HFFc6 (cell line): Measurements from ENCODE around the gene TMEM258. TPM values are rescaled to one million over a fixed set of nuclear protein-coding genes. Genes with fewer than 3 reads are reported as not detected.

ENCODE experiments used
- DNase-seq: peaks from one replicate; pipeline ENCODE4 v3.0.0-alpha.2; 2018
- H3K27ac Mint-ChIP-seq: 2 replicates; pipeline ENCODE4 v1.8.0; 2020; ENCODE audit warnings: mild to moderate bottlenecking, mixed read lengths
- H3K27me3 Mint-ChIP-seq: 2 replicates; pipeline ENCODE4 v1.8.0; 2021; ENCODE audit warnings: mild to moderate bottlenecking, moderate library complexity, mixed read lengths; ENCODE audit not compliant: insufficient read depth
- H3K36me3 Mint-ChIP-seq: 2 replicates; pipeline ENCODE4 v1.8.0; 2021; ENCODE audit warnings: low read depth, mixed read lengths
- H3K4me1 Mint-ChIP-seq: 2 replicates; pipeline ENCODE4 v1.8.0; 2020; ENCODE audit warnings: low read depth, mixed read lengths
- H3K4me3 Mint-ChIP-seq: 2 replicates; pipeline ENCODE4 v1.8.0; 2020; ENCODE audit warnings: mild to moderate bottlenecking, moderate library complexity, mixed read lengths
- H3K9me3 Mint-ChIP-seq: 2 replicates; pipeline ENCODE4 v1.8.0; 2020; ENCODE audit warnings: mild to moderate bottlenecking, mixed read lengths
- CTCF ChIP-seq: fragments of 200-600 bp; sonication (generic); IDR thresholded peaks from 2 replicates; pipeline ENCODE4 v1.5.0; 2021; ENCODE audit warnings: antibody characterized with exemption, mild to moderate bottlenecking
- total RNA-seq, 6 experiments: library from RNA; stranded (reverse); fragmentation: NEBNext Ultra II Directional; extraction: Animal tissue kit (Norgen Biotek cat#: 25700); gene quantifications; 2 replicates in 1 of 6; 3 replicates in 5 of 6; pipeline ENCODE4 v1.2.3, GENCODE V29; 2021

Gene TMEM258
- total RNA-seq, 6 experiments from 2014 or later, result 134 to 173 (median 145) TPM

DNA sequence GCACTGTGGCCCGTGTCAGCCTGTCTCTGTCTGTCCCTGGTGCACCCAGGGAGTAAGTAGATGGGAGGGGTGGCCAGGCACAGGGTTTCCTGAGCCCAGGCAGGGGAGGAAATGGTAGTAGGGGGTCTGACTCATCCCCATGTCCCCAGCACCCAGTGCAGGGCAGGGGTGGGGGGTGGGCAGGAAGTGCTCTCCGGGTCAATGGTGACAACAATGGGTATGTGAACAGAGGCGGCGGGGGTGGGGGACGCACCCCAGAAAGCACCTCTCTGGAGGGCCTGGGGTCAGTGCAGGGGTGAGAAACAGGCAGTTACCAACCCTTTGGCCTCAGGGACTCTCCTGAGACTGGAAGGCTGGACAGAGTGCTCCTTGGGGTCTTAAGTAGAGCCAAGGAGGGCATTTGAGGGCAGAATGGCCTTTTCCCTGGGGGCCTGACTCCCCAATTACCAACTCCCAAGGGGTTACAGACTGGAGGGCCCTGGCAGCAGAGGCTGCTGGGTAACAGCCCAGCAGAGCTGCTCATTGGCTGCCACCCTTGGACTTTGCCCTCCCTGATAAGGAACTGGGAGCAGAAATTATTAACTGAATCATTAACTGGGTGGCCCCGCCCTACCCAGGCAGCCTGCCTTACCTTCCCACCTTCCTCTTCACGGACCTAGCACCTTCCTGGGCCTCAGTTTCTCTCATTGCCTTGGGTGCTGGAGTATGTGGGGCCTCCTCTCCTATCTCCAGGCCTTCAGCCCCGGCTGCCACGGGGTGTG is 35.8 kb downstream of the TMEM258 start:
- Mint-ChIP-seq H3K36me3 (no peaks in the 10 kb centered on the region), H3K4me3 (no peak overlapping the region), H3K27me3 (peaks cover 9% of the 10 kb centered on the region), H3K9me3 (no peaks in the 10 kb centered on the region), H3K27ac (peak overlapping the region; percentile 29; the same call in 1 of the 2 replicates), H3K4me1 (peaks cover 13% of the 10 kb centered on the region)
- no peak for TF ChIP-seq CTCF
- DNase-seq, result no peak

- Mint-ChIP-seq H3K27me3 (peaks cover 9% of the 10 kb centered on the region), H3K27ac (no peak overlapping the region), H3K9me3 (no peaks in the 10 kb centered on the region), H3K36me3 (no peaks in the 10 kb centered on the region), H3K4me1 (peaks cover 13% of the 10 kb centered on the region), H3K4me3 (no peak overlapping the region)
- DNase-seq, result no peak
- no peak for TF ChIP-seq CTCF
Observed at GRCh38 chr11:61756147-61756451, 36.3 kb downstream of the TMEM258 start.

DNA sequence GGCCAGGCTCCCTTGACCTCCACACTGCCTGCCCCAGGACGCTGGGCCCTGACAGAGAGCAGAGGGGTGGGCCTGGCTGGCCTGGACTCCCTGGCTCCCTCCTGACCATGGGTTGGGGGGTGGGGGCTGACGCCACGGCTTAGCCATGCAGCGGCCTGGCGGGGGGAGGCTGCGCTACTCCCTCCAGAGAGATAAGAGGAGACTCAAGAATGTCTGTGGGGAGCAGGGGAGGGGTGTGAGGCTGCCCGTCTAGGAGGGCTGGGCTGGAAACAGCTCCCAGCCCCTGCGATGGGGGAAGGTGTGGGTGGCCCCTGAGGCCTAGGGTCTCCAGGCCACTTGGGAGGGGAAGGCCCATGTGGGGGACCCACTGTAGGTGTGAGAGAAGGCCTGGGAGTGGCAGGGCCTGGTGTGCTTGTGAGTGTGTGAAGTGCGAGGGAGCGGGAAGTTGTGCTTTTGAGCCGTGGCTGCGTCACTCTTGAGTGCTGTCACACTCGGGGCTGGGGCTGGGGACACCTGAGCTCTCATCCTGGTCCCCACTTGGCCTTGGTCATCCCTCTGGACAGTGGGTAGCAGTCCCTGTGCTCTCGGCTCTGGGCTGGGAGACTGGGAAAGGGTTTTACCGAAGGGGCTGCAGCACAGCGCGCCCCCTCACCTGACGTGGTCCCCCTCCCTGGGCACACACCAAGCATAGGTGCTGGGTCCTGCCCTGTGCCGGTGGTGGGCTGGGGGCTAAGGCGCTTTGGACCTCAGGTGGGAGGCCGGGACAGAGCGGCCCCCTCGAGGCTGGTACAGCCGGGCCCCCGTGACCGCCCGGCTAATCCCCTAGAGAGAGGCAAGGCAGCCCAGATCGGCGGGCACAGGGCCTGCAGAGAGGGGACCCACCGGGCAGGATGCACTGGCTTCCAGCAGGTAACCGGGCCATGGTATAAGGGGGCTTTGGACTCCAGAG is 37.6 kb downstream of the TMEM258 start:
- TF ChIP-seq CTCF, result no peak
- Mint-ChIP-seq H3K36me3 (no peaks in the 10 kb centered on the region), H3K27ac (no peak overlapping the region), H3K9me3 (no peaks in the 10 kb centered on the region), H3K4me3 (no peak overlapping the region), H3K27me3 (peaks cover 4% of the 10 kb centered on the region), H3K4me1 (peaks cover 13% of the 10 kb centered on the region)
- no peak for DNase-seq

DNA sequence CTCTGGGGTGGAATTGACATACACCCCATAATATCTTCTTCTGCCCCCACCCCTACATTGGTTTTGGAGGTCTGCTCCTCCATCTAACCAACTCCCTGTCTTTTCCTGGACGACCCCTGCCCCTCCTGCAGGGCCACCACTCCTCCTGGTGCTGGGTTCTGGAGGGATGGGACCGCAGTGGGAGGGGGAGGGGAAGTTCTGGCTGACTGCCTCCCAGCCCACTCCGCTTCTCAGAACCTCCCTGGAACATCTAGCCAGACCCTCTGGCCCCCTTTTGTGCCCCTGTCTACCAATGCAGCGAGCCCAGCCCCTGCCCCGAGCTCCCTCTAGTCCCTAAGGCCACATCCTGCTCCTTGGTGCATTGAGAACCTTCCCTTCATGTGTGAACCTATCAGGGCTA is 38.7 kb downstream of the TMEM258 start:
- peaks cover 13% of the 10 kb centered on the region for H3K4me1 Mint-ChIP-seq

More for the DNA sequence above, 38.7 kb downstream of the TMEM258 start:
- no peak overlapping the region for H3K27ac Mint-ChIP-seq
- no peak for TF ChIP-seq CTCF
- H3K27me3 Mint-ChIP-seq, result peaks cover 4% of the 10 kb centered on the region
- DNase-seq, result no peak
- no peaks in the 10 kb centered on the region for H3K36me3 Mint-ChIP-seq
- H3K9me3 Mint-ChIP-seq, result no peaks in the 10 kb centered on the region
- no peak overlapping the region for H3K4me3 Mint-ChIP-seq
